ENCODE data around the gene LAIR1. TPM values are rescaled to one million over a fixed set of nuclear protein-coding genes. Genes with fewer than 3 reads are reported as not detected.

The LAIR1 gene
- polyA plus RNA-seq, 3 donors: 48.0 to 202 (median 73.8) TPM

- H3K9me3 Mint-ChIP-seq: peaks cover 3 to 17% (median 12%) of the 10 kb centered on the region in 7 donors
- no peak overlapping the region for H3K27ac ChIP-seq (ENCODE audit: low read depth in 1 of 2, low read length in 2 of 2)
- TF ChIP-seq, protein P1, sequence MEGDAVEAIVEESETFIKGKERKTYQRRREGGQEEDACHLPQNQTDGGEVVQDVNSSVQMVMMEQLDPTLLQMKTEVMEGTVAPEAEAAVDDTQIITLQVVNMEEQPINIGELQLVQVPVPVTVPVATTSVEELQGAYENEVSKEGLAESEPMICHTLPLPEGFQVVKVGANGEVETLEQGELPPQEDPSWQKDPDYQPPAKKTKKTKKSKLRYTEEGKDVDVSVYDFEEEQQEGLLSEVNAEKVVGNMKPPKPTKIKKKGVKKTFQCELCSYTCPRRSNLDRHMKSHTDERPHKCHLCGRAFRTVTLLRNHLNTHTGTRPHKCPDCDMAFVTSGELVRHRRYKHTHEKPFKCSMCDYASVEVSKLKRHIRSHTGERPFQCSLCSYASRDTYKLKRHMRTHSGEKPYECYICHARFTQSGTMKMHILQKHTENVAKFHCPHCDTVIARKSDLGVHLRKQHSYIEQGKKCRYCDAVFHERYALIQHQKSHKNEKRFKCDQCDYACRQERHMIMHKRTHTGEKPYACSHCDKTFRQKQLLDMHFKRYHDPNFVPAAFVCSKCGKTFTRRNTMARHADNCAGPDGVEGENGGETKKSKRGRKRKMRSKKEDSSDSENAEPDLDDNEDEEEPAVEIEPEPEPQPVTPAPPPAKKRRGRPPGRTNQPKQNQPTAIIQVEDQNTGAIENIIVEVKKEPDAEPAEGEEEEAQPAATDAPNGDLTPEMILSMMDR (IDR thresholded peaks at IDR 0.05): no peak
- H3K4me1 Mint-ChIP-seq: no peaks in the 10 kb centered on the region
- H3K4me2 ChIP-seq (replicated peaks; ENCODE audit: extremely low read depth, low read length, poor library complexity, severe bottlenecking): no peak overlapping the region
- H3K4me3 Mint-ChIP-seq: no peak overlapping the region
- intact Hi-C loops (cut with micrococcal nuclease): no loop called here
- no peak overlapping the region for H3K4me3 ChIP-seq (replicated peaks in 1 of 3; ENCODE audit: low read depth in 2 of 3, low read length in 3 of 3)
- H3K27me3 ChIP-seq (ENCODE audit: control insufficient read depth in 2 of 2, insufficient read depth in 2 of 2, low read length in 2 of 2): peaks cover 2 to 3% of the 10 kb centered on the region in 2 donors
- H3K27me3 Mint-ChIP-seq (ENCODE audit: low read depth in 3 of 3): peaks cover 8 to 16% (median 16%) of the 10 kb centered on the region in 3 donors
- H3K27ac Mint-ChIP-seq: no peak overlapping the region
- H3K36me3 Mint-ChIP-seq: no peaks in the 10 kb centered on the region
- H2AFZ ChIP-seq (ENCODE audit: insufficient read depth, low read depth, low read length, poor library complexity, severe bottlenecking): no peak overlapping the region
- no peaks in the 10 kb centered on the region for H3K4me1 ChIP-seq (ENCODE audit: control insufficient read depth in 1 of 2, insufficient read depth in 2 of 2, low read length in 2 of 2)
- H3K79me2 ChIP-seq (ENCODE audit: insufficient read depth, low read length): no peaks in the 10 kb centered on the region
- no peak overlapping the region for H3K9ac ChIP-seq (ENCODE audit: insufficient read depth, low read length, poor library complexity, severe bottlenecking)
- no peaks in the 10 kb centered on the region for H3K36me3 ChIP-seq (replicated peaks in 1 of 2; ENCODE audit: control insufficient read depth in 1 of 2, insufficient read depth in 2 of 2, low read length in 2 of 2)
- H3K9me3 ChIP-seq (replicated peaks in 1 of 2; ENCODE audit: control insufficient read depth in 1 of 2, insufficient read depth in 1 of 2, low read length in 2 of 2): peaks cover 5 to 7% of the 10 kb centered on the region in 2 donors
- no peaks in the 10 kb centered on the region for H4K20me1 ChIP-seq (ENCODE audit: insufficient read depth, low read length)
- DNase-seq: no peak
These were observed 40.9 kb upstream of the LAIR1 start for GRCh38 chr19:54405628-54406027.

- no peak overlapping the region for H2AFZ ChIP-seq (ENCODE audit: insufficient read depth, low read depth, low read length, poor library complexity, severe bottlenecking)
- no peaks in the 10 kb centered on the region for H3K79me2 ChIP-seq (ENCODE audit: insufficient read depth, low read length)
- Mint-ChIP-seq H3K27ac (no peak overlapping the region), H3K36me3 (no peaks in the 10 kb centered on the region), H3K4me3 (no peak overlapping the region), H3K9me3 (peaks cover 3 to 14% (median 12%) of the 10 kb centered on the region in 7 donors), H3K27me3 (ENCODE audit: low read depth in 3 of 3) (peaks cover 4 to 11% (median 6%) of the 10 kb centered on the region in 3 donors), H3K4me1 (no peaks in the 10 kb centered on the region)
- peaks cover 6 to 9% of the 10 kb centered on the region in 2 donors for H3K9me3 ChIP-seq (replicated peaks in 1 of 2; ENCODE audit: control insufficient read depth in 1 of 2, insufficient read depth in 1 of 2, low read length in 2 of 2)
- no peak overlapping the region for H3K9ac ChIP-seq (ENCODE audit: insufficient read depth, low read length, poor library complexity, severe bottlenecking)
- H3K27ac ChIP-seq (ENCODE audit: low read depth in 1 of 2, low read length in 2 of 2): no peak overlapping the region
- intact Hi-C loops (cut with micrococcal nuclease): no loop called here
- H4K20me1 ChIP-seq (ENCODE audit: insufficient read depth, low read length): no peaks in the 10 kb centered on the region
- H3K4me1 ChIP-seq (ENCODE audit: control insufficient read depth in 1 of 2, insufficient read depth in 2 of 2, low read length in 2 of 2): no peaks in the 10 kb centered on the region
- TF ChIP-seq, protein P1 (IDR thresholded peaks at IDR 0.05): no peak
- no peaks in the 10 kb centered on the region for H3K27me3 ChIP-seq (ENCODE audit: control insufficient read depth in 2 of 2, insufficient read depth in 2 of 2, low read length in 2 of 2)
- no peaks in the 10 kb centered on the region for H3K36me3 ChIP-seq (replicated peaks in 1 of 2; ENCODE audit: control insufficient read depth in 1 of 2, insufficient read depth in 2 of 2, low read length in 2 of 2)
- H3K4me3 ChIP-seq (replicated peaks in 1 of 3; ENCODE audit: low read depth in 2 of 3, low read length in 3 of 3): no peak overlapping the region
- DNase-seq: no peak
- WGBS (ENCODE audit: insufficient coverage): 94% methylated on average over 5 of the region's 8 CpGs
- no peak overlapping the region for H3K4me2 ChIP-seq (replicated peaks; ENCODE audit: extremely low read depth, low read length, poor library complexity, severe bottlenecking)
These were observed 38.3 kb upstream of the LAIR1 start for GRCh38 chr19:54403054-54403453.
